NCI-H1105 treated with DMSO at 0.1 percent for 48 hours (cell line): Measurements from ENCODE around the gene LRRC45.

Source experiments
- DNase-seq: peaks from one replicate; lab custom pipeline; 2025; lab: John Stamatoyannopoulos, UW

LRRC45 gene

DNA sequence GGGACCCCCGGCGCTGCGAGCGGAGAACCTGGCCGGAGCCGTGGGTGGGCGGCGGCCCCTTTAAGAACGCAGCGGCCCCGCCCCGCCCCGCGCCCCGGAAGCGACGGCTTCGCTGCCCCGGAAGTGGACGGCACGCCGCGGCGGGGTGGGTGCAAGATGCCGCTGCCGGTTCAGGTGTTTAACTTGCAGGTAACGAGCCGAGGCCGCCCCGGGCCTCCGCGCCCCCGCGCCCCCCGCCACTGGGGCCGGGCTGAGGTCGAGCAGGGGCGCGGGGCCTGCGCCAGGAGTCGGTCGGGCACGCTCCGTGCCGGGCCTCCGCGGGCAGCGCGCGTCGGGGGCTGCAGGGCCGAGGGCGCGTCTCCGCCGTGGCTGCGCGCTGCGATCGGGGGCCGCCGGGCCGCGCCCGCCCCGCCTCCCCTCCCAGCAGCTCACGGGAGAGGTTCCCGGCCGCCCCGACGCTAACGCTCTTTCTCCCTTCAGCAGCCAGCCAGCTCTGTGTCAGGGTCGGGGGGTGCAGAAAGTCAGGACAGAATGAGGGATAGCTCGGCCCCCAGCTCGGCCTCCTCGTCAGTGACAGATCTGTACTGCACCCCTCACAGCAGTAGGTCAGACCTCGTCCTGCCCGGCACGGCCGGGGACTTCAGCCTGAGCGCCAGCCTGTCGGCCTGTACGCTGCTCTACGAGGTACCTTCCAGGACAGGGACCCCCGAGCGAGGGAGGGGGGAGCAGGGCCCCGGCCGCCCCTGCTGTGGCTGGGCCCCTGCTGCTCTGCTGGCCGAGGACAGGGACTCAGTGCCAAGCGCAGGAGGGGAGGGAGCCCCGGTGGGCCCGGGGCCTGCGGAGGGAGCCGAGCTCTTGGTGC is 28.9 kb downstream of the LRRC45 start, which contains the start of the genes GPS1 and RFNG:
TSS of gene GPS1 (plus strand) at position 123 of the 862 bp plus-strand sequence. CDS start at position 157, 34 bp downstream.
TSS of gene RFNG (minus strand) at position 36 of the 862 bp plus-strand sequence. CDS start 45 bp downstream, outside the sequence.
- DNase-seq = peak; percentile 51

DNA sequence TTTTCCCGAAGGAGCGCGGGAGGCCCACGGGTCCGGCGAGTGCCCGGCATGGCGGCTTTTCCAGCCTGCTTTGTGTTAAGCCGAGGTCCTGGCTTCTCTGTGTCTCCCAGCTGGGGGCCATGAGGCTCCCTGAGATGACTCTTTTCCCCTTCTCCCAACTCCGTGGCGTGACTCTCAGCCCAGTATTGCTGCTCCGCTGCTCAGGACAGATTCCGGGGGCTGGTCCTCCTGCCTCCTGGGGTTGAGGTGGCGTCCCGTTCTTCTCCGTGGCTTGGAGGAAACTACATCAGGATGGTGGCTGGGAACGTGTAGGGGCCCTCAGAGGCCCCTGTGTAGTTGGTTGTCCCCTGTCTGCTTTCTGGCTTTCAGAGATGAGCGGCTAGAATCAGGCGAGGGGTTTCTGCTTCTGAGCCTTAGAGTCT is 29.5 kb downstream of the LRRC45 start:
- DNase-seq = no peak

DNA sequence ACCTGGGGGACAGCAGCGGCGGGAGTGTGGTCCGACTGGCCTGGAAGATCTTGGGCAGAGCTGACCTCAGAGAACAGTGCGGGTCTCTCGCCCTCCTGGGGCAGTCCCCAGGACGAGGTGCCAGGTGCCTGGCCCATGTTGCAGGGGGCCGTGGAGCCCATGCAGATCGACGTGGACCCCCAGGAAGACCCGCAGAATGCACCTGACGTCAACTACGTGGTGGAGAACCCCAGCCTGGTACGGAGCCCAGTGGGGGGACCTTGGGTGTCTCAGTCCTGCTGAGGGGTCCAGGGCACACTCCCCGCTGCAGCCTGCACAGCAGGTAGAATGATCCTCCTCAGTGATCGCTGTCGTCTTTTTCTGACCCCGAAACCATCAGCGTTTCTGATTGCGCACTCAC is 30.0 kb downstream of the LRRC45 start:
- DNase-seq = no peak

DNA sequence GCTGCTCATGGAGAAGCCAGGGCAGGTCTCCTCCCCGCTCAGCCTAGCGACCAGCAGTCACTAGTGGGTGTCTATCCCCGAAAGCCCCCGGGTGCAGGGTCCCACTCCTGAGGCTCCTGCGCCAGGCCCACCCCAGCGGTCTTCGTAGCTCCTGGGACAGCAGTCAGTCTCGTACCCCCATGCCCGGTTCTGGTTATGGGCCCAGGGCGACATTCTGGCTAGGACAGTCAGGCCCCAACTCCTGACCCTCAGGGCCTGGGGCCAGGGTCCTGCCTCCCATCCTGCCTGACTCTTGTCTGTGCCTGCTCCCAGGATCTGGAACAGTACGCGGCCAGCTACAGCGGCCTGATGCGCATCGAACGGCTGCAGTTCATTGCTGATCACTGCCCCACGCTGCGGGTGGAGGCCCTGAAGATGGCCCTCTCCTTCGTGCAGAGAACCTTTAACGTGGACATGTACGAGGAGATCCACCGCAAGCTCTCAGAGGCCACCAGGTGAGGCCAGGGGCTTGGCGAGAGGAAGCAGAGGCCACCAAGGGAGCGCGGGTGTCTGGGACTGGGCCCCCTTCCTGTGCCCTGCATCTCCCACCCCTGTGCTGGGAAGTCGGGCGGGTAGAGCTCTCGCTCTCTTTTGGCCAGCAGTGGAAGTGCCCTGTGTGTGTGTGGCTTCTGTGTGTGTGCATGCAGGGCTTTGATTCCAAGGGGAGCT is 30.6 kb downstream of the LRRC45 start:
- DNase-seq = no peak

DNA sequence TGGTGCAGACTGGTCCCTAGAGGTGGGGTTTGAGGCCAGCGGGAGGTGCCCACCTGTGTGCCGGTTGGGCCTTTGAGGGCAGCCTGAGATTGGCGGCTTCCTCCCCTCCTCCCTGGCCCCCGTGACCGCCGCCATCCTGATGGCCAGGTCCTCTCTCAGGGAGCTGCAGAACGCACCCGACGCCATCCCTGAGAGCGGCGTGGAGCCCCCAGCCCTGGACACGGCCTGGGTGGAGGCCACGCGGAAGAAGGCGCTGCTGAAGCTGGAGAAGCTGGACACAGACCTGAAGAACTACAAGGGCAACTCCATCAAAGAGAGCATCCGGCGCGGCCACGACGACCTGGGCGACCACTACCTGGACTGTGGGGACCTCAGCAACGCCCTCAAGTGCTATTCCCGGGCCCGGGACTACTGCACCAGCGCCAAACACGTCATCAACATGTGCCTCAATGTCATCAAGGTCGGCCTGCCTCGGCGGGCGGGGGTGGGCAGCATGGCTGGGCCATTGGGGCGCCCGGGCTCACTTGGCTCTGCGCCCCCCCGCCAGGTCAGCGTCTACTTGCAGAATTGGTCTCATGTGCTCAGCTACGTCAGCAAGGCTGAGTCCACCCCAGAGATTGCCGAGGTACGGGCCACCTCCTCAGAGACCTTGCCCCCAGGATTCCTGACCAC is 31.4 kb downstream of the LRRC45 start:
- DNase-seq = no peak

DNA sequence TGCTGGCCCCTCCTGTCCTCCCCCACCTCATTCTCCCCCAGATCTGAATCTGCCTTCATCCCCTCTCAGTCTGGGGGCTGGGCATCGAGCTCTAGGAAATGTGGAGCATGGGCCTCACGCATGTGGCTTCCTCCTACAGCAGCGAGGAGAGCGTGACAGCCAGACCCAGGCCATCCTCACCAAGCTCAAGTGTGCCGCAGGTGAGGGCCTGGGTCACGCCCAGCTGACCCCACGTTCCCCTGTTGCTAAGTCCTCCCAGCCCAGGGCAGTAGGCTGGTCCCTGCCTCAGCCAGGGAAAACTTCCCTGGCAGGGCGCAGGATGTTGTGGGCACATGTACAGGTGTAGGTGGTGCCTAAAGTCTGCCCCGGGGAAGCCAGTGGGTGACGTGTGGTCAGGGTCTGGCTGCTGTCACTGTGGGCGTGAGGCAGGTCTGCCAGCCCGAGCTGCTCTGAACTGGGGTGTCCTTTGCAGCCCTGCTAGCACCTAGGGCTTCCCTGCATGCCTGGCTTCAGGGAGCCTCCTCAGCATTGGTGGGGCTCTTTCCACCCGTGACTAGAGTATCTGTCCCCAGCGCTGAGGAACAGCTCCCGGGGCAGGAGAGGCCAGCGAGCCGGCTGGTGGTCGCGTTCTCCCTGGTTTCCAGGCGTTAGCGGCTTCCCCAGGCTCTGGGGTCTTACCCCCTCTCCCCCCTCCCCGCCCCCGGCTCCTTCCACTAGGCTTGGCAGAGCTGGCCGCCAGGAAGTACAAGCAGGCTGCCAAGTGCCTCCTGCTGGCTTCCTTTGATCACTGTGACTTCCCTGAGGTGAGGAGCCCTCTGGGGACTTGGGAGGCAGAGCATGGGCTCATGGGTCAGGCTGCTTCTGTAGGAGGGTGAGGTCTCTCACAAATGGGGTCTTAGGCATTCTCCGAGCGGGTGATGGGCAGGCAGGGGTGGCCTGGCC is 32.2 kb downstream of the LRRC45 start:
- DNase-seq = no peak

DNA sequence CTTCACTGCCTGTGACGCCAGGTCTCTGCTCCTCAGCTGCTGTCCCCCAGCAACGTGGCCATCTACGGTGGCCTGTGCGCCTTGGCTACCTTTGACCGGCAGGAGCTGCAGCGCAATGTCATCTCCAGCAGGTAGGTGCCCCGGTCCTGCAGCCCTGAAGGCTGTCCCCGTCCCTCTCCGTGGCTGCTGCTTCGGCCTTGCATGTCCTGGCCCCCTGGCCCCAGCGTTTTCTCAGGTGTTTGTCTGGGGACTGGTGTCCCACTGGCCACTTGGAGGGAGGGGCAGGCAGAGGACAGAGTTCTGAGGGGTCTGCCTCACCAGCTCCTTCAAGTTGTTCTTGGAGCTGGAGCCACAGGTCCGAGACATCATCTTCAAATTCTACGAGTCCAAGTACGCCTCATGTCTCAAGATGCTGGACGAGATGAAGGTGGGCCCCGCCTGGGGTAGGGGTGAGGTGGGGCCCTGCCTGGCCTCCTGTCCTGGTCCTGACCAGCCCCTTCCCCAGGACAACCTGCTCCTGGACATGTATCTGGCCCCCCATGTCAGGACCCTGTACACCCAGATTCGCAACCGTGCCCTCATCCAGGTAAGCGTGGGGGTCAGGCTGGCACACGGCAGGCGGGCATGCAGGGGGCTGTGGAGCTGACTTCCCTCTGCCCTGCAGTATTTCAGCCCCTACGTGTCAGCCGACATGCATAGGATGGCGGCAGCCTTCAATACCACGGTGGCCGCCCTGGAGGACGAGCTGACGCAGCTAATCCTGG is 33.0 kb downstream of the LRRC45 start:
- DNase-seq = no peak

DNA sequence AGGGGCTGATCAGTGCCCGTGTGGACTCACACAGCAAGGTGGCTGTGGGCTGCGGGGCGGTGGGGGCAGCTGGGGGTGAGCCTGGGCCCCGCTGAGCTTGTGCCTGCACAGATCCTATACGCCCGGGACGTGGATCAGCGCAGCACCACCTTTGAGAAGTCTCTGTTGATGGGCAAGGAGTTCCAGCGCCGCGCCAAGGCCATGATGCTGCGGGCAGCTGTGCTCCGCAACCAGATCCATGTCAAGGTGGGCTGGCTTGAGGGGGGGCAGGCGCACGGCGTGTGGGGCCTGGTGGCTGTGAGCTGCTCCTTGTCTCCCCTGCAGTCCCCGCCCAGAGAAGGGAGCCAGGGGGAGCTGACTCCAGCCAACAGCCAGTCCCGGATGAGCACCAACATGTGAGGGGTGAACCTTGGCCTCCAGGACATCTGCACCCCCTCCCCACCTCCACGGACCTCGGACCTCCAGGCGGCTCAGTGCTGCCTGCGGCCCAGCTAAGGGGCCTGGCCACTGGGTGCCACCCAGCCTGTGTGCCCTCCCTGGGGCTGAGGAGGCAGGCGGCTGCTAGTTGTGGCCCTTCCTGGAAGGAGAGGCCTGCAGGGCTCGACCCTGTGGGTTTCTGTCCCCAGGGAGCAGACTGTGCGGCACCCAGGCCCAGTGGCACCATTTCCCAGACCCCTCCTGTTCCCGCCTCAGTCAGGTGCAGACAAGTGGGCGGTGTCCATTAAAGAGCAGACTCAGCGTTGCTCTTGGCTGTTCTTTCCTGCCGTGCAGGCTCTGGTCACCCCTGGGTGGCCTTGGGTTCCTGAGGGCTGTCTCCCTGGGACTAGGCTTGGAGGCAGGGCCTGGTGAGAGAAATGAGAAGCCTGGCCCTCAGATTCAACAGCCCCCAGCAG is 33.9 kb downstream of the LRRC45 start:
- no peak for DNase-seq

DNA sequence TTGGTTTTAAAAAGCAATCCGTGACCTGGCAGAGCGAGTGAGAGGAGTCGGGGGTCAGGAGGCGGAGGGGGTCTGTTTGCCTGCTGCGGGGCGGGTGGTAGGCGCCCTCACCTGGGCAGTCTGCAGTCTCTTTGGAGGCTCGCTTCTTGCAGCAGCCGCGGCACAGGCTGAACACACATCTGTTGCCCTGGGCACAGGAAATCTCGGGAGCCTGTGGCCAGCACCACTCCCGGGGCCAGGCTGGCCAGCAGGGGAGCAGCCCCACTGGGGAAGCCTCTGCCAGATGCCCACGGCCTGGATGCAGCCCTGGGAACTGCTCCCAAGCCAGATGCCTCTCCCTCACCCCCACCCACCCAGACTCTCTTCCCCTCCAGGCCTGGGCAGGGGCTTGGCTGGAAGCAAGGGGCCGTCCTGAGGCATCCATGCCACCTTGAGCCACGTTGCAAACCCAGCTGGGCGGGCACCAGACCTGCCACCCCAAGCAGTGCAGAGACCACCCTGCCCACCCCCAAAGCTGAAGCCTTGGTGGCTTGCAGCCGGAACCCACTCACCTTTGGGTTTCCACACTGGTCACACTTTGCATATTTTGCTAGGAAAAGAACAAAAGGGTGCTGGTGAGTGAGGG is 35.2 kb downstream of the LRRC45 start:
- no peak for DNase-seq

DNA sequence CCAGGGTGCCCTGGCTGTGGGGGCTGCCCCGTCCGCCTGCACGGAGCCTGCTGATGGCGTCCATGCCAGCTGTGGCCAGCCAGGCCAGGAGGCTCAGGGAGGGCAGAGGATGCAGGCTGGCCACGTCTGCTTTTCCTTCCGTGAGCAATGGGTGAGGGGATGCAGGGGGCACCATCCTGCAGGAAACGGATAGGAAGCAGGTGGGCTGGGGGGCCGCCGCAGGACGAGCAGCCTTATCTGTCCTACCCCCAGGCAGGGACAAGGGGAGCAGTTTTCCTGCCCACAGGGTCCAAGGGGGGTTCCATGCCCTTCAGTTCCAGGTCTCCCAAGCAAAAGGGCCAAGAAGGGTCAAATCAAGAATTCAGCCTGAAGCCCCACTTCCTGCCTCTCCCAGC is 35.7 kb downstream of the LRRC45 start:
- DNase-seq = no peak

DNA sequence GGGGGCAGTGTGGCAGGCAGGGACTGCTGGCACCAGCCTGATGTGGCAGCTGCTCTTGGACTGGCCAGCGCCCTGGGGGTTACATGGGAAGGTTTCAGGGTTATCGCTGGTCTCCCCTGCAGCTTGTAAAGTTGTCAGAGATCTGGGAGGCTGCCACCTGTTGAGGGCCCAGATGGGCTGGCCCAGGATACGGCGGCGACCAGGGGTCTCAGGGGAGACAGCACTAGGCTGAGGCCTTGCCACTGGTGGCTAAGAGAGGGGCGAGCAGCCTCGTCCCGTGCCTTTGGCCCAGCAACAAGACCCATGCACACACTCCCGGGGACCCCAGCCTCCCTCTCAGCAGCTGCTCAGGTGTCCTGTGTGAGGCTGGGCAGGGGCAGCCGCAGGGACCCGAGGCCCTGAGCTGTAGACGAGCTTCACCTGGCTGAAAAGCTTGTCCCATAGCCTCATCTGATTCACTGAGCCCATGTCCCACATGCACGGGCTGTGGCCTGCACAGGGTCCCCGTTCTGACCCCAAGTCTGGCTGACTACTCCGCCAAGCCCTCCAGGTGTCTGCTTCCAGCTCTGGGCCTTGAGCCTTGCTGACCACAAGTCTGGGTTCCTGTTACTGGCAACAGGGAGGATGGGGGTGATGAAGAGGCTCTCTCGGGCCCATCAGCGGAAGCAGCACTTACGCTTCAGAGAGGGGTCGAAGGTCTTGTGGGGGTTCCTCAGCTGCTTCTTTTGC is 36.3 kb downstream of the LRRC45 start:
- DNase-seq = no peak

DNA sequence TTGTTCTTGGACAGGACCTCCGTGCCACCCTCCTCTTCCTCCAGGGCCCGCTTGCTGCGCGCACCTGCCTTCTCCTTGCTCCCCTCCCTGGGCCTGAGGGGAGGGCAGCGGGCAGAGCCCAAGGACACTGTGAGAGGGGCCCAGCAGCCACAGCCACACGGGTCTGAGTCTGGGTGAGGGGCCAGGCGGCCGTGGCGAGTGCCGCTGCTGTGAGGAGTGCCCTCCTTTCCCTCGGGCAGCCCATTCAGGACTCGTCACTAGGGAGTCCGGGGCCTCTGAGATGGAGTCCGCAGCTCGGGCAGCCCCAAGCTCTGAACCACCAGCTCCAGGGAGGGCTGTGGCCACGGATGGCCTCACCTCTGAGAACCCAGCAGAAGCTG is 36.9 kb downstream of the LRRC45 start:
- DNase-seq = no peak

DNA sequence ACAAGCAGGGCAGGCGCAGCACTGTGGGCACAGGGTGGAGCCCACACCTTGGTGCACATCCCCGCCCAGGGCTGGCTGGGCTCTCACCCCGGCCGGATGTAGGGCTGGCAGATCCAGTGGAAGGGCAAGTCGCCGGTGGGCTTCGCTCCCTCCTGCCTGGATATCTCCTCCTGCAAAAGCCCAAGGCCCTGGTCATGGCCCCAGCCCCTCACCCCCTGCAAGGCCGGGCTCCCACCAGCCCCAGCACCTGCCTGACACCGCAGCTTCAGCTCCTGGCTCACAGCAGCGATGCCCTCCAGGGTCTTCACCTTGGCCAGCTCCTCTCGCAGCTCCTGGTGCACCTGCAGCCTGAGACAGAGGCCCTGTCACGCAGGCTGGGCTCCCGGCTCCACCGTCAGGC is 37.5 kb downstream of the LRRC45 start:
- no peak for DNase-seq

DNA sequence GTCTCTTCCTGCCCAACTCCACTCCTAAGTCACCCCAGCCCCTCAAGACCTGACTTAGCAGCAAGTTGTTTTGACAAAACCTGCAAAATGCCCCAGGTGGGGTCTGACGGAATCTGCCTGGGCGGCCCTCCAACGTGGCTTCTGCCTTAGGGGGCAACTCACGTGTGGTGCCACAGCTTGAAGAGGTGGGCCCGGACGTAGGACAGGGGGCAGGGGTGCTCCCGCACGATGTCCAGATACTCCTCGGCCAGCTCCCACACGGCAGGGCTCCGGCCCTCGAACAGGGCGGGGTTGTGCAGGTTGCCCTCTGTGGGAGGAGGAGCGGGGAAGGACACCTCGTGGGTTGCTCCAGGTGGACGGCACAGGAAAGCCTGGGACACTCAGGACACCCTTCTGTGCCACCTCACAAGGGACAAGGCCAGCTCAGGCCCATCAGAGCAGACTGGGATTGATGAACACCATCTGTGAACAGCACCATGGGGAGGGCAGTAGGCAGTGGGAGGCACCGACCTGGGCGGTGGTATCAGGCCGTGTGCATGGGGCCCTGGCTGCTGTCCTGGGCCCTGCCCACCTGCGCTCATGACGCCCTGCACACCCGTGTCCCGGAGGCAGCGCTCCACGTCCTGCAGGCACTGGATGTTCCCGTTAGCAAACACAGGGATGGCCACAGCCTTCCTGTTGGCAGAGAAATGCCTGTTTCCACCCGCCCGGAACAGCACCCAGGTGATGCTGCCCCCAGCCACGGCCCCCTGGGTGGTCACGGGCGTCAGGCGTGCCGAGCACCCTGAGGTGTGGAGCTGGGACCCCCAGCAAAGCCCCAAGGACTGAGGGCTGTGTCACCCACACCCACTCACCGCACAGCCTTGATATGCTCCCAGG is 38.2 kb downstream of the LRRC45 start:
- no peak for DNase-seq

DNA sequence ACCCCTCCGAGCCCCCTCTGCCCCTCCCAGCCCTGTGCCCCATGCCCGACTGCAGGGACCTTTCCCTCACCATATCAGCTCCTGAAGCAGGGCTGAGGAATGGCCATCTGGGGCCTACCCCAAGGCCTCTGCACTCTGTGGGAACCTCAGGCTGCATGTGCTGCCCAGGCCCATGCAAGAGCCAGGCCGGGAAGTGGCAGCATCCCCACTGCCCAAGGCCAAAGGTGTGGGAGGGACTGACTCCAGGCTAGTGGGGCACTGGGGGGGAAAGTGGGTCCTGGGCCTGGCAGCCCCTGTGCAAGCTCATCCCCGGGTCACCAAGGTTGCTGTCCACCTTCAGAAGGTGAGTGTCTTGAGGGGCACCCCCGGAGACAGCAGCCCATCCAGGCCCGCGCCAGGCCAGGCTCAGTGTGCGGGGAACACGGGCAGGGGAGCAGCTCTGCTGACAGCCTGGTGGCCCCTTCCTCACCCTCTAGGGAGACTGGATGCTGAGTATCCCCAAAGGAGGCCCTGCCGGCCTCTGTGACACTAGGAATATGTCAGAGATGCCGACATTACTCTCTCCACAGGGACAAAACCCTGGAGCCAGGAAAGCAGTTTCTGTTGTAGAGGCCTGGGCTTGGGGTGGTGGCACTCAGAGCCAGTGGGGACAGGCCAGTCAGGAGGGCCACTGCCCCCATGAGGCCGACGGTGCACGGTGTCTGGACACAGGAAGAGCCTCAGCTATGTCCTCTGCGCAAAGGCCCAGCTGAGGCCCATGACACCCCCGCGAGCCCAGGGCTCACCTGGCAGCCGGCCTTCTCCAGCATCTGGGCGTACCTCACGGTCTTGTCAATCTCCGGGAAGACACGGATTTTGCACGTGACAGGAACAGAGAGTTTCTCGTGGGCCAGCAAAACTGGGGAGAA is 39.2 kb downstream of the LRRC45 start:
- DNase-seq = no peak

DNA sequence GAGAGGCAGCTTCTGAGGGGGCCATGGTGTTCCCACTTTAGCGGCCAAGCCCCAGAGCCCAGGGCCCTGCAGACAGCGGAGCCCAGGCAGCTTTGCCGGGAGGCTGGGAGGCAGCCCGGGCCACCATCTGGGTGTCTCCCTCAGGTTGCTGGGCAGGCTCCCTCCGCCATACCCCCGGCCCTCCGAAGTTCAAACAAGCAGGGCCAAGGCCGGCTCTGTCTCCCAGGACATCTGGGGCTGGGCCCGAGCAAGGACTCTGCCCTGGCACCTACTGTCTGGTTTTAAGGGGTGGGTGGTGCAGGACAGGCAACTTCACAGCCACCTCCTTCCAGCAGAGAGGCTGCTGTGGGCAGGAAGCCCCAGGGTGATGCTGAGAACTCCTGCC is 39.9 kb downstream of the LRRC45 start:
- DNase-seq = no peak
